ENCODE results near the gene RAD51B. TPM values are rescaled to one million over a fixed set of nuclear protein-coding genes. Genes with fewer than 3 reads are reported as not detected.

Gene RAD51B
- polyA plus RNA-seq, 1 experiment, result 6.6 TPM

DNA sequence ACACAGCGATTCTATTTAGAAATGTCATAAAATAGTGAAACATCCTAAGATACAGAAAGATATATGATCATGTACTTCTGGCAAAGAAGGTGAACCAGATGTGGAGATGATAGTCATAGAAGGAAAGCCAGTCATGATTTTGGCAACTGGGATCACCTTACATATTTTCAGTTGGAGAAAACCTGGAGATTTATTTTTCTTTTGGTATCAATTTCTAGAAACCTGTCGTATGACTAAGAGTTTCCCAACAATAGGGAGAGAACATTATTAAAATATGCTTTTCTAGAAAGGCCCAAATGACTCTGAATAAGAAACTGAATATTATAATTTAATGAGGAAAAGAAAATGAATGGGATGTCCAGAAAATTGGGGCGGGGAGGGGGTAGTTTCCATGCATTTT is 576.9 kb downstream of the RAD51B start:
- Histone ChIP-seq H3K4me3 (ENCODE audit: low read depth, low read length) (no peak overlapping the region), H3K27ac (ENCODE audit: low read depth, low read length) (no peak overlapping the region), H3K9me3 (ENCODE audit: control insufficient read depth, insufficient read depth, low read length) (no peaks in the 10 kb centered on the region), H3K27me3 (ENCODE audit: control insufficient read depth, insufficient read depth, low read length) (no peaks in the 10 kb centered on the region)
- TF ChIP-seq, protein P1, sequence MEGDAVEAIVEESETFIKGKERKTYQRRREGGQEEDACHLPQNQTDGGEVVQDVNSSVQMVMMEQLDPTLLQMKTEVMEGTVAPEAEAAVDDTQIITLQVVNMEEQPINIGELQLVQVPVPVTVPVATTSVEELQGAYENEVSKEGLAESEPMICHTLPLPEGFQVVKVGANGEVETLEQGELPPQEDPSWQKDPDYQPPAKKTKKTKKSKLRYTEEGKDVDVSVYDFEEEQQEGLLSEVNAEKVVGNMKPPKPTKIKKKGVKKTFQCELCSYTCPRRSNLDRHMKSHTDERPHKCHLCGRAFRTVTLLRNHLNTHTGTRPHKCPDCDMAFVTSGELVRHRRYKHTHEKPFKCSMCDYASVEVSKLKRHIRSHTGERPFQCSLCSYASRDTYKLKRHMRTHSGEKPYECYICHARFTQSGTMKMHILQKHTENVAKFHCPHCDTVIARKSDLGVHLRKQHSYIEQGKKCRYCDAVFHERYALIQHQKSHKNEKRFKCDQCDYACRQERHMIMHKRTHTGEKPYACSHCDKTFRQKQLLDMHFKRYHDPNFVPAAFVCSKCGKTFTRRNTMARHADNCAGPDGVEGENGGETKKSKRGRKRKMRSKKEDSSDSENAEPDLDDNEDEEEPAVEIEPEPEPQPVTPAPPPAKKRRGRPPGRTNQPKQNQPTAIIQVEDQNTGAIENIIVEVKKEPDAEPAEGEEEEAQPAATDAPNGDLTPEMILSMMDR (IDR thresholded peaks at IDR 0.05; ENCODE audit: low read depth, low read length), result no peak
- ChIA-PET POLR2A (no interaction called here), CTCF (no interaction called here)
- DNase-seq (ENCODE audit: low read depth, low spot score), result no peak

DNA sequence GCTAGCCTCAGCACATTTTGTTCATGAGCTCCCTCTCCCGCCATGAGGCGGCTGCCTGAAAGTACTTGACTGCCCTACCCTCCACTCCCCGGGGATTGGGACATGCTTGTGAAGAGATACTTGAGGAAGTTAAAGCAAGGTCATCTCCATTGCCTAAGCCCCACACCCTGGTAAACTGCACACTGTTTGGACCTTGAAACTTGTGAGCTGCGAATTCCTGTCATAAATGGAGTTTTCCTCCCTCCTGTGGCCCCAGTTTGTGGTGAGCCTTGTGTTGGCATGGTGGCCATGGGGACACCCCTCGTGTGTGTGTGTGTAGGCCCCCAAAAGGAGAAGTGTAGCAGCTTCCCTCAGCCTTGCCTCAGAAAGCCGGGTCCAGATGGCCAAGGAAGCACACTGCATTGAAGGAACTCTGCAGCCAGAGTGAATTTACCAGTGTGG is 577.8 kb downstream of the RAD51B start:
- no peak for DNase-seq (ENCODE audit: low read depth, low spot score)
- Histone ChIP-seq H3K4me3 (ENCODE audit: low read depth, low read length) (no peak overlapping the region), H3K27ac (ENCODE audit: low read depth, low read length) (peak overlapping the region; percentile 47), H3K9me3 (ENCODE audit: control insufficient read depth, insufficient read depth, low read length) (no peaks in the 10 kb centered on the region), H3K27me3 (ENCODE audit: control insufficient read depth, insufficient read depth, low read length) (no peaks in the 10 kb centered on the region)
- ChIA-PET CTCF (no interaction called here), POLR2A (no interaction called here)
- TF ChIP-seq, protein P1 (IDR thresholded peaks at IDR 0.05; ENCODE audit: low read depth, low read length), result no peak

DNA sequence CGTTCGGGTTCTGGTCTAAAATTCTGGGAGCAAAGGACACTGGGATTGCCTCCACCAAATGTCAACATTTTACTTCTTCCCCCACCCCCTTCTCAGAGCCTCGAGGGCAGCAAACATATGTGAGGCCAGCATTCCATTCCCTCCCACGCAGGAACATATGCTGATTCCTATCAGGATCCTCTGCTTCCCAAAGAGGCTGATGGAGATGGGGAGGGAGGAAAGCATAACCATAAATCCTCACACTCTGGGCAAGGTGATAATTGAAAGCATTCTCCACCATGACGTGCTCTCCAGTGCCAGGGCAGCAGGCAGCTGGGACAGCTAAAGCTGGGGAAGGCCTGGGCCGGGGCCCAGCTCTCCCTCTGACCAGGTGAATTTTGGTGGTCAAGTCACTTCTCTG is 578.2 kb downstream of the RAD51B start:
- TF ChIP-seq, protein P1 (IDR thresholded peaks at IDR 0.05; ENCODE audit: low read depth, low read length), result no peak
- POLR2A ChIA-PET, result no interaction called here
- DNase-seq (ENCODE audit: low read depth, low spot score), result no peak
- H3K27ac ChIP-seq (ENCODE audit: low read depth, low read length), result peak overlapping the region; percentile 47
- H3K27me3 ChIP-seq (ENCODE audit: control insufficient read depth, insufficient read depth, low read length), result no peaks in the 10 kb centered on the region
- H3K9me3 ChIP-seq (ENCODE audit: control insufficient read depth, insufficient read depth, low read length), result no peaks in the 10 kb centered on the region
- H3K4me3 ChIP-seq (ENCODE audit: low read depth, low read length), result no peak overlapping the region
- CTCF ChIA-PET, result no interaction called here

DNA sequence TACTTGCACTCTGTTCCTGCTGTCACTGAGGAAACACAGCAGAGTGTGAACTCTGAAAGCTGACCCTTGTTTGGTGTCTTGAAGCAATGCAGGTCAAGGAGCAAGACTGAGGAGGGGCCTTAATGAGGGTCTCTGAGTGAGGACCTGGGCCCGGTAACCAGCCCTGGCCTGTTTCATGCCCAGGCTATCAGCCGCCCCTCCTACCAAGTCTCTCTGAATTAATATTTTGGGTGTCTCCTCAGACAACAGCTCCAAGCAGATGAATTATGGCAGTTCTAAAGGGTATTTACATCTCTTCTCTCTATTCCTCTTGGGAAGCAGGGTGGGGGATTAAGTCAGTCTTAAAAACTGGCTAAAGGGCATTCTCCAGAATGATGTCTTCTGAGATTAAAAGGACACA is 578.8 kb downstream of the RAD51B start:
- peak overlapping the region; percentile 47 for H3K27ac ChIP-seq (ENCODE audit: low read depth, low read length)
- ChIA-PET POLR2A (no interaction called here), CTCF (no interaction called here)
- H3K27me3 ChIP-seq (ENCODE audit: control insufficient read depth, insufficient read depth, low read length), result no peaks in the 10 kb centered on the region
- H3K9me3 ChIP-seq (ENCODE audit: control insufficient read depth, insufficient read depth, low read length), result no peaks in the 10 kb centered on the region
- DNase-seq (ENCODE audit: low read depth, low spot score), result no peak
- TF ChIP-seq, protein P1 (IDR thresholded peaks at IDR 0.05; ENCODE audit: low read depth, low read length), result no peak
- H3K4me3 ChIP-seq (ENCODE audit: low read depth, low read length), result no peak overlapping the region

DNA sequence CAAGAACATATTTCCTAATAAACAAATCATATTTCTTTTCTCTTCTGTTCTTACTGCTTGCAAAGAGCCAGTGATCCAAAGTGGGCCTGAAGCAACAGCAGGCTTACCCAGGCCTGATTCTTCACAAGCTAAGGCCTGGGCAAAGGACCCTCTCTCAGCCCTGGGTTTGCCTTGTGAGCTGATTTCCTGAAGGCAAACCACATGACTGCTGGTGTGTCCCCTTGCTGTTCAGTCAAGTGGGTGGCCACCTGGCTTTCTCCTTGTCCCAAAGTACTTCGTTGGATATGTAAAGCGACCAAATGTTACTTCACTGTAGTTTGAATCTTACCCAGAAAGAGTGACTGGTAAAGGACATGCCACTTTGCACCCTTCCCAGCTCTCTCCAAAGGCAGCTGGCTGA is 580.4 kb downstream of the RAD51B start:
- no peaks in the 10 kb centered on the region for H3K27me3 ChIP-seq (ENCODE audit: control insufficient read depth, insufficient read depth, low read length)
- no peak for DNase-seq (ENCODE audit: low read depth, low spot score)
- H3K4me3 ChIP-seq (ENCODE audit: low read depth, low read length), result no peak overlapping the region
- H3K9me3 ChIP-seq (ENCODE audit: control insufficient read depth, insufficient read depth, low read length), result no peaks in the 10 kb centered on the region
- H3K27ac ChIP-seq (ENCODE audit: low read depth, low read length), result no peak overlapping the region
- POLR2A ChIA-PET, result no interaction called here
- CTCF ChIA-PET, result interaction anchor here (1.0 kb wide), 1 partner anchor 456 kb away, joined by 8 read pairs; no protein-coding TSS in a partner anchor
- TF ChIP-seq, protein P1 (IDR thresholded peaks at IDR 0.05; ENCODE audit: low read depth, low read length), result no peak

Measured in AG04450 (cell line).